Fibroblast of pulmonary artery (primary cell): Measurements from ENCODE around the gene MEIS2.
A peak's percentile ranks its signal among the peaks of the same experiment; 100 is the strongest.

Experiments
- DNase-seq: peaks from one replicate; pipeline ENCODE4 v3.0.0-alpha.2; 2010; ENCODE audit warnings: low read depth
- H3K4me3 ChIP-seq: replicated peaks from 2 replicates; pipeline ENCODE4 v1.5.1; 2011; ENCODE audit warnings: low read depth, mild to moderate bottlenecking, control low read depth, low read length, moderate library complexity
- TF ChIP-seq, protein P1 (sequence below): IDR thresholded peaks from 2 replicates; pipeline ENCODE4 v1.5.1; 2011; ENCODE audit warnings: mild to moderate bottlenecking, control low read depth, low read length, inconsistent platforms; ENCODE audit errors: missing control alignments

MEIS2 gene

DNA sequence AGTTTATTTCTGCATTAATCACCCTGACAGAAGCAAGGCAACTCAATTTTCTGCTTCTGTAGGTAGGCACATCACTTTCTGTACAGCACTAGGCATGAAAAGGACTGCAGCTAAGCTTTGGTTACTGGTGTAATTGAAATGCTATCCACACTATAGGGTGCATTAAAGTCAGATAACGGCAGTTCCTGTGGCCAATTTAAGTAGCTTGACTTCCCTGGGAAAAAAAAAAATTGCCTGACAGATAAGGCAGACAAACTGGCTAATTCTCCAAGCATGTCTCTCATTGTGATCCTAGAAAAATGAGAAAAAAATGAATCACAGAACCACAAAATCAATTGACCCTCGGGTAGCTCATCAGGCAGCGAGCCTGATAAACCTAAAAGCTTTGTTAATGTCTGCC, 151.4 kb downstream of the MEIS2 start:
- no peak for DNase-seq
- no peak overlapping the region for H3K4me3 ChIP-seq
- TF ChIP-seq, protein P1, sequence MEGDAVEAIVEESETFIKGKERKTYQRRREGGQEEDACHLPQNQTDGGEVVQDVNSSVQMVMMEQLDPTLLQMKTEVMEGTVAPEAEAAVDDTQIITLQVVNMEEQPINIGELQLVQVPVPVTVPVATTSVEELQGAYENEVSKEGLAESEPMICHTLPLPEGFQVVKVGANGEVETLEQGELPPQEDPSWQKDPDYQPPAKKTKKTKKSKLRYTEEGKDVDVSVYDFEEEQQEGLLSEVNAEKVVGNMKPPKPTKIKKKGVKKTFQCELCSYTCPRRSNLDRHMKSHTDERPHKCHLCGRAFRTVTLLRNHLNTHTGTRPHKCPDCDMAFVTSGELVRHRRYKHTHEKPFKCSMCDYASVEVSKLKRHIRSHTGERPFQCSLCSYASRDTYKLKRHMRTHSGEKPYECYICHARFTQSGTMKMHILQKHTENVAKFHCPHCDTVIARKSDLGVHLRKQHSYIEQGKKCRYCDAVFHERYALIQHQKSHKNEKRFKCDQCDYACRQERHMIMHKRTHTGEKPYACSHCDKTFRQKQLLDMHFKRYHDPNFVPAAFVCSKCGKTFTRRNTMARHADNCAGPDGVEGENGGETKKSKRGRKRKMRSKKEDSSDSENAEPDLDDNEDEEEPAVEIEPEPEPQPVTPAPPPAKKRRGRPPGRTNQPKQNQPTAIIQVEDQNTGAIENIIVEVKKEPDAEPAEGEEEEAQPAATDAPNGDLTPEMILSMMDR: no peak

DNA sequence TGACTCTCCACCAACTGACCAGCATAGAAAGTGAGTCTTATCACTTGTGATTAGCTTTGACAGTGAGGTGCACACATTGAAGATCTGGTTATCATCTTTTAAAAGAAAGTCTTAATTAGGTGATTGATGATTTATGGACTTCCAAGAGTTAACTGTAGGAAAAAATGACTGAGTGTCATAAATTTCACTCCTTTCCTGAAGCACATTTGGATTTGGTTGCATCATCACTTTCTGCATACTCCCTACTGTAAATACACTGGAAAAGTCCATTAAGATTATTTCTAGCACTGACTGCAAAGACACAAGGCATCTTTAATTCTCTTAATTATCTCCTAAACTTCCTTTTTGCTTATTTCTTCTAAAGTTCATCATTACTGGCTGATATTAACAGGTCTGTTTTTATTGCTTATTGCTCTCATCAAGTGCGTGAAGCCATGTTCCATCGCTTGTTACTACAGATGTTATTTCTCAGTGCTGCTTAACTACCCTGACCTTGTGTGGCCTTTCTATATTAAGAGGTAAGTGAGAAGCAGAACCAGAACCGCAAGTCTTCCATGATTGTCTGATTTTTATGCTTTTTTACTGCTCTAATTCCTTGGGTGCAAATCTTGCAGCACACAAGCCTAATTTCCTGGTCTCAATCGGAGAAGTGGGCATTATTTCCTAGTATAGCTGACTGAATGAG, 153.2 kb downstream of the MEIS2 start:
- no peak for DNase-seq
- H3K4me3 ChIP-seq: no peak overlapping the region
- TF ChIP-seq, protein P1: no peak

DNA sequence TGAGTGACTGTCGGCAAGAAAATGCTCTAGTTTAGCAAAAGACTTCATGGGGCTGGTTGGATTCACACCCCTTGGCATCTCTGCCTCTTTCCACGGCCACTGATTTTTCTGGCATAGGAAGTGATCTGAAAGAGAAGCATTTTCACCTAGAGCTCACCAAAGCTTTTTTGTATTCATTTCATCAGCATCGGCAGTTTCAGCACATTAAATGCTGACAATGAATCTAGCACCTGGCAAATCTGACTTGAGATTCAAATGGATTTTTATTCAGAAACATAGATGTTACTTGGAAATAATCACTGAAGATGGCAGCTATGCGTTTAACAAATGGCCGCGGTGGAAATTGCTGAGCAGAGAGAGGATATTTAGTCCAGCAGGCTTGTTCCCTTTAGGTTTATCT, 155.9 kb downstream of the MEIS2 start:
- DNase-seq: no peak
- TF ChIP-seq, protein P1: no peak
- H3K4me3 ChIP-seq: no peak overlapping the region

GRCh38 chr15:36943508-36944361, 156.6 kb downstream of the MEIS2 start:
- TF ChIP-seq, protein P1: no peak
- peak; percentile 28 for DNase-seq
- H3K4me3 ChIP-seq: no peak overlapping the region

DNA sequence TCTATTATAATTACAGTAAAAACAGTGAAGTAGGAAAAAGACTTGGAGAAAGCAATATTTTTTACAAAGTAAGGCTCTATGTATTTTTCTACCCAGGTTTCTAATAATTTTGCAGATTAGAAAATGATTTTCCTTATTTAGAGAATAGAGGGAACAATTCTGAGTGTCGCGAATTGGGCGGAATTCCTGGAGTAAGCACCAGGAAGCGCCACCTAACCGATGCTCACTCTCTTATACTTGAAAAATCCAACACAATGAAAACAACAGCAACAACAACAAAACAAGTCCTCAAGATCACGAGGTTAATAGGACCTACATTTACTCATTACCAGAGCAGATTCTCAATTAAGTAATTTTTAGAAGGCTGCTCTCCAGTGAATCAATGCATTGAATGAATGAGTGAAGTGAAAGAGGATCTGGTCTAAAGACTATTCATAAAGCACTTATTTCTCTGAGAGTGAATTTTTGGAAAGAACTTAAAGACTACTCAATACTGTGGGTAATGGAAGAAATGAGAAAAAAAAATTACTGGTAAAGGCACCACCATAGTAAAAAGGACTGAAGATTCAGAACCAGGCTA, 158.0 kb downstream of the MEIS2 start:
- H3K4me3 ChIP-seq: no peak overlapping the region
- DNase-seq: no peak
- TF ChIP-seq, protein P1: no peak

- H3K4me3 ChIP-seq: no peak overlapping the region
- TF ChIP-seq, protein P1: no peak
- DNase-seq: no peak
Measured at GRCh38 chr15:36941798-36942197, 158.6 kb downstream of the MEIS2 start.
